ENCODE measurements around the gene ZDHHC21. TPM values are rescaled to one million over a fixed set of nuclear protein-coding genes. Genes with fewer than 3 reads are reported as not detected.

ZDHHC21 gene
- total RNA-seq, 1 donor from 2014 or later, result 22.5 TPM

DNA sequence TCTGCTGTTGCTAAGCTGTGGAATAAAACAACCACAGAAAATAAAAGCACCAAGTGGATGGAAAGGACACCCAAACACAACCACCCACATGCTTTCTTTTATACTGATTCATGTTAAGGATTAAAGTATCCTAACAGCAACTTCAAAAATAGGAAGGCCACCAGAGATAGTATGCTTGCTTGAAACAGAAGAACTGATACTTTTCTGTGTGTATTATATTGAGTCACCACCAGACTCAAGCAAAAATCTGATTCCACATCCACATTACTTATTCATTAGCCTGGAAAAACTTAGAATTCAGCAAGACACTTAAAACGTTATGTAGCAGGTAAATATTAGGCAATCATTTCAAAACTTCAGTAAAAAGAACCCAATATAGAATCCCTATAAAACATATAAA is 52.3 kb downstream of the ZDHHC21 start:
- Histone ChIP-seq H3K79me2 (ENCODE audit: low read depth) (no peaks in the 10 kb centered on the region), H3K4me2 (no peak overlapping the region), H3K9me3 (ENCODE audit: low read depth) (no peaks in the 10 kb centered on the region), H4K20me1 (ENCODE audit: low read depth) (no peaks in the 10 kb centered on the region), H3F3A (ENCODE audit: low read depth) (no peaks in the 10 kb centered on the region), H3K27ac (no peak overlapping the region), H3K4me3 (no peak overlapping the region), H3K27me3 (no peaks in the 10 kb centered on the region), H2AFZ (replicated peaks) (no peak overlapping the region), H3K36me3 (no peaks in the 10 kb centered on the region), H3K4me1 (no peaks in the 10 kb centered on the region), H3K9ac (no peak overlapping the region)
- Mint-ChIP-seq H3K4me3 (no peak overlapping the region), H3K27ac (no peak overlapping the region), H3K27me3 (ENCODE audit: insufficient read depth, low read depth) (no peaks in the 10 kb centered on the region), H3K36me3 (peaks cover 10% of the 10 kb centered on the region), H3K4me1 (no peaks in the 10 kb centered on the region), H3K9me3 (no peaks in the 10 kb centered on the region)
- no peak for DNase-seq (ENCODE audit: low spot score)
- no peak for TF ChIP-seq EZH2phosphoT487 (IDR thresholded peaks at IDR 0.05)
- no peak for TF ChIP-seq EZH2 (IDR thresholded peaks at IDR 0.05)
- TF ChIP-seq, protein P1, sequence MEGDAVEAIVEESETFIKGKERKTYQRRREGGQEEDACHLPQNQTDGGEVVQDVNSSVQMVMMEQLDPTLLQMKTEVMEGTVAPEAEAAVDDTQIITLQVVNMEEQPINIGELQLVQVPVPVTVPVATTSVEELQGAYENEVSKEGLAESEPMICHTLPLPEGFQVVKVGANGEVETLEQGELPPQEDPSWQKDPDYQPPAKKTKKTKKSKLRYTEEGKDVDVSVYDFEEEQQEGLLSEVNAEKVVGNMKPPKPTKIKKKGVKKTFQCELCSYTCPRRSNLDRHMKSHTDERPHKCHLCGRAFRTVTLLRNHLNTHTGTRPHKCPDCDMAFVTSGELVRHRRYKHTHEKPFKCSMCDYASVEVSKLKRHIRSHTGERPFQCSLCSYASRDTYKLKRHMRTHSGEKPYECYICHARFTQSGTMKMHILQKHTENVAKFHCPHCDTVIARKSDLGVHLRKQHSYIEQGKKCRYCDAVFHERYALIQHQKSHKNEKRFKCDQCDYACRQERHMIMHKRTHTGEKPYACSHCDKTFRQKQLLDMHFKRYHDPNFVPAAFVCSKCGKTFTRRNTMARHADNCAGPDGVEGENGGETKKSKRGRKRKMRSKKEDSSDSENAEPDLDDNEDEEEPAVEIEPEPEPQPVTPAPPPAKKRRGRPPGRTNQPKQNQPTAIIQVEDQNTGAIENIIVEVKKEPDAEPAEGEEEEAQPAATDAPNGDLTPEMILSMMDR (IDR thresholded peaks at IDR 0.05), result no peak

DNA sequence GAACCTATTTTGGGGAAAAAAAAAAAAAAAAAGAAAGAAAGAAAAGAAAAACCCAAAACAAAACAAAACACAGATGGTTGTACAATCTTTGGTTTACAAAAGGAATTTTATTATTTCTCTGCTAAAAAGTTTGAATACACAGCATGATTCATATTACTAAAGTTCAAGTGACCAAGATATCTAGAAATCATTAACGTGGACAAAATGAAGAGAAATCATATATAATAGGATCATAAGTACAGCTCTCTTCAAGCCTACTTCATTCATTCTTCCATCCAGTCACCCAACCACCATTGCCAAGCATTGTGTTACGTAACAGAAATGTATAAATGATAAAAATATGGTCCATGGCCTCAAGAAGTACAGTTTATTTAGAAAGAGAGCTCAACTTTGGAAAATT is 52.9 kb downstream of the ZDHHC21 start:
- H3K27me3 ChIP-seq, result no peaks in the 10 kb centered on the region
- no peaks in the 10 kb centered on the region for H3K9me3 Mint-ChIP-seq
- no peak overlapping the region for H3K4me2 ChIP-seq
- no peaks in the 10 kb centered on the region for H3K4me1 ChIP-seq
- no peak for TF ChIP-seq EZH2phosphoT487 (IDR thresholded peaks at IDR 0.05)
- TF ChIP-seq EZH2 (IDR thresholded peaks at IDR 0.05), result no peak
- TF ChIP-seq, protein P1 (IDR thresholded peaks at IDR 0.05), result no peak
- H3K27ac Mint-ChIP-seq, result no peak overlapping the region
- H2AFZ ChIP-seq (replicated peaks), result no peak overlapping the region
- peaks cover 3% of the 10 kb centered on the region for H3K79me2 ChIP-seq (ENCODE audit: low read depth)
- no peak for DNase-seq (ENCODE audit: low spot score)
- no peak overlapping the region for H3K4me3 ChIP-seq
- no peaks in the 10 kb centered on the region for H3K4me1 Mint-ChIP-seq
- H3K36me3 ChIP-seq, result no peaks in the 10 kb centered on the region
- no peak overlapping the region for H3K27ac ChIP-seq
- no peak overlapping the region for H3K4me3 Mint-ChIP-seq
- no peaks in the 10 kb centered on the region for H3K27me3 Mint-ChIP-seq (ENCODE audit: insufficient read depth, low read depth)
- no peaks in the 10 kb centered on the region for H3F3A ChIP-seq (ENCODE audit: low read depth)
- H3K9ac ChIP-seq, result no peak overlapping the region
- H4K20me1 ChIP-seq (ENCODE audit: low read depth), result no peaks in the 10 kb centered on the region
- H3K36me3 Mint-ChIP-seq, result peaks cover 10% of the 10 kb centered on the region
- H3K9me3 ChIP-seq (ENCODE audit: low read depth), result no peaks in the 10 kb centered on the region

DNA sequence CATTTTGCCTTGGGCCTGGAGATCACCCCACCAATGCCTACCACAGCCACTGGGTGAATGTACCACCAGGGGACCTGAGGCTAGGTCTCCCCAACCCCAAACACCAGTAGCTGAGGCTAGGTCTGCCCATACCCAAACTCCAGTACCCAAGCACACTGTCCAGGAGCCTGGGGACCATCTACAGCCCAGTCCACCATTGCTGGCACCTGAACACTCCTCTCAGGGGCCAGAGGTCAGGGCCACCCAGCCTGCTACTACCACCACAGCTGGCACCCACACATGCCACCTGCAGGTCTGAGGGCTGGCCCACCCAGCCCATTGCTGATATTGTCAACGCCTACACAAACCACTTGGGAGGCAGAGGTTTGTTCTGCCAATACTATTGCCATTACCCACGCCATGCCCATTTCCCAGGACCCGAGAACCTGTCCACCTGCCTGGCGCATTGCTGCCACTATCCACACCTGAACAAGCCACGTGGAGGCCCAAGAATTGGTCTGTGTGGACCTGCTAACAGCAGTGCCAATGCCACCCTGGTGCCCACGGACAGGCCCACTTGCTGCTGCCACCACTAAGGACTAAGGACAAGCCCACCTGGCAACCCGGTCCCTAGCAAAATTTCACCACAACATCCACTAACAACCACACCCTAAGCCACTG is 59.2 kb downstream of the ZDHHC21 start:
- H3F3A ChIP-seq (ENCODE audit: low read depth), result no peaks in the 10 kb centered on the region
- no peak for DNase-seq (ENCODE audit: low spot score)
- Mint-ChIP-seq H3K9me3 (peaks cover 10% of the 10 kb centered on the region), H3K36me3 (peaks cover 33% of the 10 kb centered on the region), H3K27me3 (ENCODE audit: insufficient read depth, low read depth) (no peaks in the 10 kb centered on the region), H3K4me1 (no peaks in the 10 kb centered on the region), H3K27ac (no peak overlapping the region), H3K4me3 (no peak overlapping the region)
- no peak overlapping the region for H3K4me2 ChIP-seq
- H3K27me3 ChIP-seq, result no peaks in the 10 kb centered on the region
- no peak overlapping the region for H3K27ac ChIP-seq
- H3K4me3 ChIP-seq, result no peak overlapping the region
- no peaks in the 10 kb centered on the region for H3K36me3 ChIP-seq
- no peak overlapping the region for H2AFZ ChIP-seq (replicated peaks)
- H3K79me2 ChIP-seq (ENCODE audit: low read depth), result peaks cover 4% of the 10 kb centered on the region
- no peaks in the 10 kb centered on the region for H3K4me1 ChIP-seq
- TF ChIP-seq EZH2phosphoT487 (IDR thresholded peaks at IDR 0.05), result no peak
- TF ChIP-seq, protein P1 (IDR thresholded peaks at IDR 0.05), result no peak
- no peak for TF ChIP-seq EZH2 (IDR thresholded peaks at IDR 0.05)
- H3K9me3 ChIP-seq (ENCODE audit: low read depth), result no peaks in the 10 kb centered on the region
- no peaks in the 10 kb centered on the region for H4K20me1 ChIP-seq (ENCODE audit: low read depth)
- H3K9ac ChIP-seq, result no peak overlapping the region
